Measurements from ENCODE around the gene JMJD7. TPM values are rescaled to one million over a fixed set of nuclear protein-coding genes. Genes with fewer than 3 reads are reported as not detected.

JMJD7 gene
- total RNA-seq, 1 experiment from 2014 or later: 11.7 TPM

GRCh38 chr15:41876689-41877088 is 48.8 kb downstream of the JMJD7 start:
- CTCF ChIA-PET: no interaction called here
- no peaks in the 10 kb centered on the region for H3K9me3 ChIP-seq (ENCODE audit: insufficient read depth, low read depth)
- H3K9me2 ChIP-seq (ENCODE audit: insufficient read depth): no peaks in the 10 kb centered on the region
- intact Hi-C loops (cut with micrococcal nuclease; ENCODE audit: unreplicated experiment): no loop called here
- no peaks in the 10 kb centered on the region for H3K27me3 ChIP-seq (ENCODE audit: insufficient read depth, low read depth)
- H3F3A ChIP-seq (ENCODE audit: insufficient read depth, low read depth): no peaks in the 10 kb centered on the region
- no peak overlapping the region for H3K27ac ChIP-seq
- no peaks in the 10 kb centered on the region for H4K20me1 ChIP-seq (ENCODE audit: insufficient read depth)
- no peak for DNase-seq
- TF ChIP-seq CTCF (conservative IDR thresholded peaks at IDR 0.05): no peak
- TF ChIP-seq EZH2 (IDR thresholded peaks at IDR 0.05; ENCODE audit: low read depth): no peak
- no peaks in the 10 kb centered on the region for H3K4me1 ChIP-seq (replicated peaks; ENCODE audit: insufficient read depth)
- no peaks in the 10 kb centered on the region for H3K36me3 ChIP-seq (ENCODE audit: low read depth)
- BruUV-seq (replicated peaks): no TSS peak
- H3K4me3 ChIP-seq: no peak overlapping the region
- no peaks in the 10 kb centered on the region for H3K79me2 ChIP-seq (ENCODE audit: low read depth)
- no peak overlapping the region for H2AFZ ChIP-seq
- no peak overlapping the region for H3K4me2 ChIP-seq
- POLR2A ChIA-PET (ENCODE audit: unreplicated experiment): no interaction called here

GRCh38 chr15:41877631-41878354 is 49.9 kb downstream of the JMJD7 start:
- Histone ChIP-seq H3F3A (ENCODE audit: insufficient read depth, low read depth) (no peaks in the 10 kb centered on the region), H3K9me2 (ENCODE audit: insufficient read depth) (no peaks in the 10 kb centered on the region), H4K20me1 (ENCODE audit: insufficient read depth) (no peaks in the 10 kb centered on the region), H3K27ac (no peak overlapping the region), H3K36me3 (ENCODE audit: low read depth) (no peaks in the 10 kb centered on the region), H3K79me2 (ENCODE audit: low read depth) (no peaks in the 10 kb centered on the region), H3K27me3 (ENCODE audit: insufficient read depth, low read depth) (no peaks in the 10 kb centered on the region), H3K9me3 (ENCODE audit: insufficient read depth, low read depth) (no peaks in the 10 kb centered on the region), H3K4me1 (replicated peaks; ENCODE audit: insufficient read depth) (no peaks in the 10 kb centered on the region), H2AFZ (no peak overlapping the region), H3K4me2 (no peak overlapping the region), H3K4me3 (no peak overlapping the region)
- no peak for DNase-seq
- intact Hi-C loops (cut with micrococcal nuclease; ENCODE audit: unreplicated experiment): no loop called here
- CTCF ChIA-PET: no interaction called here
- BruUV-seq (replicated peaks): no TSS peak
- no peak for TF ChIP-seq CTCF (conservative IDR thresholded peaks at IDR 0.05)
- no peak for TF ChIP-seq EZH2 (IDR thresholded peaks at IDR 0.05; ENCODE audit: low read depth)
- POLR2A ChIA-PET (ENCODE audit: unreplicated experiment): no interaction called here

DNA sequence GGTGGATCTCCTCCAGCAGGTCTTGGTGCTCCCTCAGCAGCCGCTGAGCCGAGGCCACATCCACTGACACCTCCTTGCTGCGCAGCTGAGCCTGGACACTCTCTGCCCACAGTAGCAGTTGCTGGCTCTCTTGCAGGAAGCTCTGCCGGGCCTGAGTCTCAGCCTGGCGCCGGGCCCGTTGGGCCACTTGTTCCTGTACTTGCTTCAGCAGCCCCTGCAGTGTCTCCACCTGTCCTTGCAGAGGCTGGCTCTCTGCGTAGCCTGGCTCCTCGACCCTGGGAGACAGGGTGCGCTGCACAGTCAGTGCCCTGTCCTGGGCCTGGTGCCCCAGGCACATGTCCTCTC is 50.4 kb downstream of the JMJD7 start:
- no peaks in the 10 kb centered on the region for H3K9me2 ChIP-seq (ENCODE audit: insufficient read depth)
- H3K4me3 ChIP-seq: no peak overlapping the region
- BruUV-seq (replicated peaks): no TSS peak
- H3K4me1 ChIP-seq (replicated peaks; ENCODE audit: insufficient read depth): no peaks in the 10 kb centered on the region
- H3K36me3 ChIP-seq (ENCODE audit: low read depth): no peaks in the 10 kb centered on the region
- DNase-seq: no peak
- TF ChIP-seq CTCF (conservative IDR thresholded peaks at IDR 0.05) (no peak), EZH2 (IDR thresholded peaks at IDR 0.05; ENCODE audit: low read depth) (no peak)
- H3K4me2 ChIP-seq: no peak overlapping the region
- POLR2A ChIA-PET (ENCODE audit: unreplicated experiment): no interaction called here
- H4K20me1 ChIP-seq (ENCODE audit: insufficient read depth): no peaks in the 10 kb centered on the region
- CTCF ChIA-PET: no interaction called here
- intact Hi-C loops (cut with micrococcal nuclease; ENCODE audit: unreplicated experiment): no loop called here
- H3K27ac ChIP-seq: no peak overlapping the region
- H3K9me3 ChIP-seq (ENCODE audit: insufficient read depth, low read depth): no peaks in the 10 kb centered on the region
- no peaks in the 10 kb centered on the region for H3K79me2 ChIP-seq (ENCODE audit: low read depth)
- no peaks in the 10 kb centered on the region for H3K27me3 ChIP-seq (ENCODE audit: insufficient read depth, low read depth)
- no peak overlapping the region for H2AFZ ChIP-seq
- no peaks in the 10 kb centered on the region for H3F3A ChIP-seq (ENCODE audit: insufficient read depth, low read depth)
